Mammary epithelial cell (primary cell): ENCODE data around the gene RDH13.

Experiments
- CTCF ChIP-seq, 2 donors: IDR thresholded peaks in 1 of 2; conservative IDR thresholded peaks in 1 of 2; 2 replicates each; pipeline ENCODE4 v1.5.1; 2011 to 2012; ENCODE audit warnings: inconsistent platforms in 2 of 2, low read length in 2 of 2, mild to moderate bottlenecking in 2 of 2, control low read depth in 1 of 2, low read depth in 1 of 2; ENCODE audit not compliant: insufficient read depth in 1 of 2; ENCODE audit errors: extremely low read depth in 1 of 2
- EZH2 ChIP-seq: IDR thresholded peaks from 2 replicates; pipeline ENCODE4 v1.6.1; 2012; ENCODE audit warnings: low read length, inconsistent platforms, borderline replicate concordance

GRCh38 chr19:55031178-55031577 is 31.8 kb downstream of the RDH13 start:
- TF ChIP-seq CTCF (conservative IDR thresholded peaks at IDR 0.05 in 1 of 2, IDR thresholded peaks at IDR 0.05 in 1 of 2; ENCODE audit: extremely low read depth in 1 of 2, insufficient read depth in 1 of 2, low read depth in 1 of 2, low read length in 2 of 2) (no peak), EZH2 (no peak)
